Muscle of arm (tissue), 14 donors: ENCODE results near the gene DZANK1. TPM values are rescaled to one million over a fixed set of nuclear protein-coding genes. Genes with fewer than 3 reads are reported as not detected.
"Not testable (repeated sequence)": the region's sequence is repeated elsewhere in the genome, so short reads cannot be mapped to it uniquely, and the experiment has no call there.

ENCODE experiments used
- DNase-seq: peaks from one replicate; pipeline ENCODE4 v3.0.0-alpha.2; 2013
- long read RNA-seq, 11 donors: transcript quantifications; one replicate each; lab custom pipeline, GENCODE V29; 2026
- polyA plus RNA-seq, 12 donors: library from polyadenylated mRNA; unstranded; fragments of 120-200 nt; gene quantifications; one replicate each; pipeline ENCODE4 v1.2.1, GENCODE V29; 2013; ENCODE audit not compliant: insufficient read length in 12 of 12

Gene DZANK1
- 1 to 10 TPM in 10 of 12 donors, not detected in 2; 1.5 to 3.7 (median 2.3) TPM for polyA plus RNA-seq
- long read RNA-seq, donor 1, result 0 reads
- long read RNA-seq, donor 2, result 0 reads
- long read RNA-seq, donor 3, result 0 reads
- long read RNA-seq, donor 4, result 0 reads
- long read RNA-seq, donor 5, result 0 reads
- long read RNA-seq, donor 6, result 0 reads
- long read RNA-seq, donor 7, partial matches to known transcripts, result 7 of 7 reads
- long read RNA-seq, donor 7, other reads (novel, unspliced or antisense), result 0 of 7 reads
- long read RNA-seq, donor 8, result 0 reads
- long read RNA-seq, donor 9, result 0 reads
- long read RNA-seq, donor 10, result 0 reads
- long read RNA-seq, donor 11, result 0 reads

DNA sequence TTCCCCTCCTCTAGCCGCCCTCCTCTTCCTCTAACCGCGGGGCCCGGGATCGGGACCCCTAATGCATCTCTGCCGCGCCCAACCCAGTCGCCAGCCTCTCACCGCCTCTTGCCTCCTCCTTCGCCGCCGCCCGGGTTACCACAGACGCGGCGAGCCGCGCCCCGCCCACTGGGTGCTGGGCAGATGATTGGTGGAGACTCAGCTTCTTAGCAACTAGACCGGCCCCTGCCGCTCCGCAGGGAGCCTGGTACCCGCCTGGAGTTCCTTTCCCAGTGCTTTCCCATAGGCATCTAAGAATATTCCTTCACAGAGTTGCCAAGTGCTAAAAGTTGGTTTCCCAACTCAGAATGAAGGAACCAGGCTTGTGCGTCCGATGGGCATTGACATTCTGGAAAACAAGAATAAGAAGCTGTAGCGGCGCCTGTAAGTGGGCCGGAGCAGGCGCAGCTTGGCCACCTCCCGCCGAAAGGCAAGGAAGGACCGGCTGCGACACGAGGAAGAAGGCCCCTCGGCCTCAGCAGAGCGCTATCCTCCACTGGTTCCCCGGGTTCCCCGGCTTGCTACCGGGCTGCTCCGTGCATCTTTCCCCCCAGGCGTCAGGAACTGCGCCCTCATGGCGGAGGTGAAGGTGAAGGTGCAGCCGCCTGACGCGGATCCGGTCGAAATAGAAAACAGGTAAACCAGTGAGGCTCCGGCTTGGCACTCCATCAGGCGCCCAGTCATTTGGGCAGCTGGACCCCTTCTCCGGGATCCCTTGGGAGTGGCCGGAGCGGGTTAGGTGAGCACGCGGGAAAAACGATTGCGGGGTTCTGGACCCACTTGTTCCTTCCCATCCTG lies at the start of gene DZANK1, which contains the start of gene POLR3F:
TSS of gene DZANK1 (minus strand) at position 137 of the 837 bp plus-strand sequence. CDS start 1,672 bp downstream, outside the sequence.
TSS of gene POLR3F (plus strand) at position 497 of the 837 bp plus-strand sequence. CDS start at position 614, 117 bp downstream.
- DNase-seq, result peak; percentile 96

DNA sequence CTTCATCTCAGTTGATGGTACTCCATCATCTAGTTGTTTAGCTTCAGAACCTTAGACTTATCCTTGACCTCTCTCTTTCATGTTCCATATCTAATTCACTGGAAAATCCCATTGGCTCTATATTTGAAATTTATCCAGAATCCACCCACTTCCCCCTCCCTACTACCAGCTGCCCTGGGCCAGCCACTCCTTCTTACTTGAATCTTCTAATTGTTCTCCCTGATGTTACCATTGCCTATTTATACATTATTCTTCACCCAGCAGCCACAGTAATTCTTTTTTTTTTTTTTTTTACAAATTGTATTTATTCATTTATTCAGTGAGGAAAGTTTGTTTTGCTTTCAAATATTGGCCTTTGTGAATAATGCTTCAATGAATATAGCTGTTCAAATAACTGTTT lies 49.1 kb upstream of the DZANK1 start:
- DNase-seq, result no peak

DNA sequence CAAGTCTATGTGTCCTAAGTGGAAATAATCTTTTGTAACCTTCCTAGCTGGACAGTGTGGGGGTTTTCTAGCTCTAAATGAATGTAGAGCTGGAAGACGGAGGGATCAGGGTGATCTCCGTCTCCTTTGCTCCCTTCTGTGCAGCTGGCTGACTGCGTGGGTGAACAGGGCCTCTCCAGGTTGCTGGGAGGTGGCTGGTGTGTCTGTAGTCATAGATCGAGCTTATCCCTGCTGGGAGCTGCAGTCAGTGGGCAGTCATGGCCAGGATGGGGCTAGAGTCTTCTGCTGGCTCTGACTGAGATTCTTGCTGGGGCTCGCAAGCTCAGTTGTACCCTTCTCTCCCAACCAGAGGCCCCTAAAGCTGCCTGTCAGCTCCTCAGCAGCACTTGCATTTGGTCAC lies 47.3 kb upstream of the DZANK1 start:
- DNase-seq, result no peak

DNA sequence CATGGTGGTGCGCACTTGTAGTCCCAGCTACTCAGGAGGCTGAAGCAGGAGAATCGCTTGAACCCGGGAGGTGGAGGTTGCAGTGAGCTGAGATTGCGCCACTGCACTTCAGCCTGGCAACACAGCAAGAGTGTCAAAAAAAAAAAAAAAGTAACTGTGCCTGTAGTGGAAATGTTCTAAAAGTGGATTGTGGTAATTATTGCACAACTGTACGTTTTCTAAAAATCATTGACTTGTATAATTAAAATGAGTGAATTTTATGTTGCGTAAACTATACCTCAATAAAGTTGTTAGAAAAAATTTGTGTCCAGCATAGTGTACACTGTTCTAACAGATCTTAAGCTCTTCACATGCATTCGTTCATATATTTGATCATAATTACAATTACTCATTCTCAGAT lies 46.4 kb upstream of the DZANK1 start:
- no peak for DNase-seq

DNA sequence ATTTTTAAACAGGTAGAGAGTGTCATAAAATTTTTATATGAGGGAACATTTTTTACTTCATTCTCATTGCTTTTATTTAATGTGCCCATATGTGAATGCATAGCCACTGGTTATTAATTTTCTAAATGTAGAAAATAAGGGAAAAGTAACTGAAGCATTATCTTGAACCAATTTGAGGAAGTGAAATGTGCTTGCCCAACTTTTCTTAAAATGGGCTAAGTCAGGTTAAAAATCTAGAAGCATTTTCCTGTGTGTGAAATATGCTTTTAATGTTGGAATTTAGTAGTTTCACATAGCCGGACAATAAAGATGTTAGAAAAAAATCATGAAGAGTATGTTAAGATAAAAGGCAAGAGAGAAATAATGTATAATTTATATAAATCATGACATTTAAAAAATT lies 44.7 kb upstream of the DZANK1 start:
- DNase-seq, result no peak

DNA sequence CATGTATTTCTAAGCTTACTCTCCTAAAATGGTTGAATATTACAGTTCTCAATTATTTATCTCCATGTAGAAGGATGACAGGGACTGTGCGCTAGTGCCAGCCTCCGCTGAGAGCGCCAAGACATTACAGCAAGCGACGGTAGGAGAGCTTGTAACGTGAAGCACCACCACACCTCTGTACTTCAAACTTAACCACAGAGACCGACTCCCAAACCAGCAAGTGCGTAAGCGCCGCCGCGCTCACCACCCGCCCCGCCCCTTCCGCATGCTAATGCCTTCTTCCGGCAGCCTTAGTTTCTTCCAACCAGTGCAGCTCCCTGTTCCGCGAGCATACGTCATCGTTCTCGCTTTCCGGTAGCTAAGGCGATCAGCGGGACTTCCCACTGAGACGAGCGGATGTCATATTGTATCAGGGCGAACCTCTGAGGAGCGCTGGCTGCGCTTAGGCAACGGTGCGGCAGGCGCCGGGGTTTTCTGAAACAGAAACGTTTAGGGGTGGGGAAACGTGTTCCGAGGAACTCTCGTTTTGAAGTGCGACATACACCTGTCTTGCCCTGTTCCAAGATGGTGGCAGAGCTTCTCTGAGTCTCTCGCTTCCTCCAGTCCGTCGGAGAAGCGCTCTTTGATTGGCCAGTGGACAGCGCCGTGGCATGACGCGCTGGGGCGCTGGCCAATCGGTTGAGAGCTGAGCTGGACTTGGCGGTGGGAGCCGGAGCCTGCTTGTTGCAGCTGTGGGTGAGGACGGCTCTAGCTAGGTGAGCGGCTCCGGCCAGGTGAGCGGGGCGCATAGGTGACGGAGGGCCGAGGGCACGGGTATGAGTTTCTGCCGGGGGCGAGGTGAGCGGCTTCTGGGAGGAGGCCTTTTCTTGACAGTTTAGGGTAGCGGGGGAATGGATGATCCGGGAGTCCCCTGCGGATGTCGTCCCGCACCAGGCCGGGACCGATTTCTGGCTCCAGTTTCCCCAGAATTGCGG lies 40.7 kb upstream of the DZANK1 start, which contains the start of gene SEC23B:
TSS of gene SEC23B (plus strand) at position 723 of the 974 bp plus-strand sequence. CDS start 2,896 bp downstream, outside the sequence.
- peak; percentile 97 for DNase-seq

DNA sequence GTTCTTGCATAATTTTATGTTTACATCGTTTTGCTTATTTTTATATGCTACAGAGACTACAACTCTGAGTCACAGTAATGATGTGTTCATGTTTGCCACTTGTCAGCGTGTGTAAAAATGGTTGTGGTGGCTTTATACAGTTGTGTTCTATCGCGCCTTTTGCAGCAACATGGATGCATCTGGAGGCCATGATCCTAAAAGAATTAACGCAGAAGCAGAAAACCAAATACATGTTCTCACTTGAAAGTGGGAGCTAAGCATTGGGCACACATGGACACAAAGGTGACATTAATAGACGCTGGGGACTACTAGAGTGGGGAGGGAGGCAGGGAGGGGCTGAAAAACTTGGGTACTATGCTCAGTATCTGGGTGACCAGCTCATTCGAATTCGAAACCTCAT lies 39.9 kb upstream of the DZANK1 start:
- DNase-seq, result no peak

DNA sequence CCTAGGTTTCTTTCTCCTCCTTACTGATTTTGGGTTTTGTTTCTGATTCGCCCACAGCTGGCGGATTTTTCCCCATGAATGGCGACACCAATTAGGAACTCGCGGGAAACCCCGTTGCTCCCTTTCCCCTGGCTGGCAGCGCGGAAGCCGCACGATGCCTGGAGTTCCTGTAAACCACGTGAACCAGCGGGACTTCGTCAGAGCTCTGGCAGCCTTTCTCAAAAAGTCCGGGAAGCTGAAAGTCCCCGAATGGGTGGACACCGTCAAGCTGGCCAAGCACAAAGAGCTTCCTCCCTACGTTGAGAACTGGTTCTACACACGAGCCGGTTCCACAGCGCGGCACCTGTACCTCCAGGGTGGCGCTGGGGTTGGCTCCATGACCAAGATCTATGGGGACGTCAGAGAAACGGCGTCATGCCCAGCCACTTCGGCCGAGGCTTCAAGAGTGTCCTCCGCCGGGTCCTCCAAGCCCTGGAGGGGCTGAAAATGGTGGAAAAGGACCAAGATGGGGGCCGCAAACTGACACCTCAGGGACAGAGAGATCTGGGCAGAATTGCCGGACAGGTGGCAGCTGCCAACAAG lies 37.7 kb upstream of the DZANK1 start:
- no peak for DNase-seq

DNA sequence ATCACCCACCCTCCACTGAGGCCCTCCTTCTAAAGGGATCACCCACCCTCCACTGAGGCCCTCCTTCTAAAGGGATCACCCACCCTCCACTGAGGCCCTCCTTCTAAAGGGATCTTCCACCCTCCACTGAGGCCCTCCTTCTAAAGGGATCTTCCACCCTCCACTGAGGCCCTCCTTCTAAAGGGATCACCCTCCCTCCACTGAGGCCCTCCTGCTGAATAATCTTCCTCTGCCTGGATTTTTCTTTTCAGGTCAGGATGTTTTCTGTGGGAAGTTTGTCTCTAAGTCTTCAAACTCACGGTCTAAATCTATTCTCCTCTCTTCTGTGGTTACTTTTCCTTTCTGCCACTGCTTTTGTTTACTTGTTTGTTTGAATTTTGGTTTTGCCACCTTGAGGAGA lies 34.8 kb upstream of the DZANK1 start:
- not testable (repeated sequence) for DNase-seq

DNA sequence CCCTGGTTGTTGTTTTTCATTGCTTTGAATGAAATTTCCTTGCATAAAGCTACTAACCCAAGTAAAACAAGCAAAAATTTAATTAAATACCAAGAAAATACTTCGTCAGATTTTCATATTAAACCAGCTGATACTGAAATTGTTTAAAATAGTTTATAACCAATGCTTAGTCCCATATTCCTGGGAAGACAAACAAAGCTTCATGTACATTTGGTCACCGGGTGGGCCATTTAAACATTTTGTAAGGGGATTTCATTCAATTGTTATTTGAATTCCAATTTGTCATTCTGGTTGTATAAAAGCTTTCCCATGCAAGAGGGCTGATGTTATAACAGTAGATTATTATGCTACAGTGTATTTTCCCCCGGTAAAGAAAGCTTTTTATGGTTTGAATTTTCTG lies 30.8 kb upstream of the DZANK1 start:
- DNase-seq, result no peak

DNA sequence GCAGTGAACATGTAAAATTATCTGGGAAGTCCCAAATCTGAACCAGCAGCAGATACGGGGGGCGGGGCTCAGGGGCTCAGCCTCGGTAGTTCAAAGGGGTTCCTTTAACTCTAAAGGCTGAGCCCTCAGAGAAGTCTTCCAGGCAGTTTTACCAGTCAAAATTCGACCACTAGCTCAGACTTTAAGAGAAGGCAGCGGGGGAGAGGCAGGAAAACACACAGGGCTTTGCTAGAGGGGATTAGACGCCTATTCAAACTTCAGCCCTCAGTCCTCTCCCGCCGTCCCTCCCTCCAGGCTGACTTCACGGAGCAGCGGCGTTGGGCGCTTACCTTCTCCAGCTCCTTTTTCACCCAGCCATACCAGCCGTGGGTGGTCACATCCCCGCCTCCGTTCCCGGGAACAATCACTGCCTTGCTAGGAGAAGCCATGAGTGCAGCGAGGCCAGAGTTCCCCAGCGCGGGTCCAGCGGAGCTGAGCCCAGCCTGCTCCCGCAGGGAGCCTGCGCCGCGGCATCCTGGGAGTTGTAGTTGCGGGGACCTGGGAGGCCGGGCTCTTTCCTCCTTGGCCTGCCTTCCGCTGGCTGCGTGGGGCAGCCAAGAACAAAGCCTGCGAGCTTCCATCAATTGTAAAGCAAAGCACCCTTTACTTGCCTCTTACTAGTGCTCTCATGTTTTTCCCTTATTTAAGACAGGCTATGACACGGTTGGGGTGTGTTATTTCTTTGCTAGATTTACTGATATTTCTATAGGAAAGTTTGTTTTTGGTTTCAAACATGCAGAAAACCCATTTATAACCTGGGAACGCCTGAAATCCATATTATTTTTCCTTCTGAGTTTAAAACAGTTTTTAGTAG lies 30.1 kb upstream of the DZANK1 start, which contains the start of gene RBBP9:
TSS of gene RBBP9 (minus strand) at position 486 of the 853 bp plus-strand sequence. CDS start at position 428, 58 bp downstream.
- peak; percentile 89 for DNase-seq

DNA sequence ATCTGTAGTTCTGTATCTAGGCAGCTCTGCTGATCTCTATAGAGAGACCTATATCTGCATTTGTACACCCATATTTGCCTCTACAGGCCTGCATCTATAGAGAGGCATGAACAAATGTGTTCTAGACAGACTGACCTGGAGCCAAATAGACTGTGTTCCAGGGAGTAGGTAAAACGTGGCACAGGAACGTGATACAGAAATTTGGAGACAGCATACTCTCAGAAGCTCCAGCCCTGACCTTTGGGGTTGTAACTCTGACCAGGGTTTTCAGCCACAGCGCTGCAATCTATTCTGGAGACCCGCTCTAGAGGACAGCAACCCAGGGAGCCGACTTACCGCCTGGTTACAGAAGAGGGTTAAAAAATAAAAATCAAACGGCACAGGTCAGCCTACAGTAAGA lies 29.2 kb upstream of the DZANK1 start:
- DNase-seq, result no peak

DNA sequence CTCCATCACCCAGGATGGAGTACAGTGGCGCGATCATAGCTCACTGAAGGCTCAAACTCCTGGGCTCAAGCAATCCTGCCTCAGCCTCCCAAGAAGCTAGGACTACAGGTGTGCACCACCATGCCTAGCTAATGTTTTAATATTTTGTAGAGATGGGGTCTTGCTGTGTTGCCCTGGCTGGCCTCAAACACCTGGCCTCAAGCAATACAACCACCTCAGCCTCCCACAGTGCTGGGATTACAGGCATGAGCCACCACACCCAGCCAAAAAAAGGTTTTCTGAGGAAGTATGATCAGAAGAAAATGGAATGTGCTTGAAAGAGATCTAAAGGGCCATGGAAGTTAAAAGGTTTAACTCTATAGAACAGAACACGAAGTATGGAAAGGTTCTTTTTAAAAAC lies 21.5 kb upstream of the DZANK1 start:
- no peak for DNase-seq

DNA sequence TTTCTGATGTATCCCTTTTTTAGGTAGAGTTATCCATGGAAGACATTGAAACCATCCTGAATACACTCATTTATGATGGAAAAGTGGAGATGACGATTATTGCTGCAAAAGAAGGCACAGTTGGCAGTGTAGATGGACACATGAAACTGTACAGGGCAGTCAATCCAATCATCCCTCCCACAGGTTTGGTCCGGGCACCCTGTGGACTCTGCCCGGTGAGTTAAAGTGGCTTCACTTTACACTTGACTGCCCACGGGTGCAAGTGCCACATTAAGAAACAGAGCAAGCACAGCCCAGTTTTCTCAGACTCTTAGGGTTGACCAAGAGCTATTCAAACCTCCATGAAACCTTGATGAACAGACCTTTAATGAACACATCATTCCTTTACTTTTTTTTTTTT lies 14.8 kb upstream of the DZANK1 start:
- no peak for DNase-seq

DNA sequence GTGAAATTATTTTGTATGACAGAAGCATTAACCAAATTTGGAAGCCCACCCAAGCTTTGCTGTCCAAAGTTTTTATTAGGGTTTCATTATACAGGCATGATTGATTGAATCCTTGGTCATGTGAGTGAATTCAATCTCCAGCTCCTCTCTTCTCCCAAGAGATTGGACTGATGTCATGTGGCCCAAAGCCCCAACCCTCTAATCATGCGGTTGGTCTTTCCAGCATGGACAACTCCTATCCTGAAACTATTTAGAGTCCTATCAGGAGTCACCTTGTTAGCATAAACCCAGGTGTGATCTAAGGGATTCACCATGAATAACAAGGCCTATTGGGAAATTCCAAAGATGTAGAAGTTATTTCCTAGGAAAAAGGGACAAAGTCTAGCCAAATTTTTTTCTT lies 11.0 kb upstream of the DZANK1 start:
- DNase-seq, result no peak

DNA sequence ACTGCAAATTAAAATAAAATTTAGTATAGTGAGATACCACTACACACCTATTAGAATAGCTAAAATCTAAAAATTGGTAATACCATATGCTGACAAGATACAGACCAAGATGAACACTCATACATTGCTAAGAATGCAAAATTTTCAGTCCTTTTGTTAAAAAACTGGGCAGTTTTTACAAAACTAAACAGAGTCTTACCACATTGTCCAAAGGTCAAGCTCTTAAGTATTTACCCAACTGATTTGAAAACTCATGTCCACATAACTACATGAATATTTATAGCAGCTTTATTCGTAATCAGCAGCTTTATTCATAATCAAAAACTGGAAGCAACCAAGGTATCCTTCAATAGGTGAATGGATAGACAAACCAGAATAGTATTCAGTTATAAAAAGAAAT lies 10.4 kb upstream of the DZANK1 start:
- DNase-seq, result no peak

DNA sequence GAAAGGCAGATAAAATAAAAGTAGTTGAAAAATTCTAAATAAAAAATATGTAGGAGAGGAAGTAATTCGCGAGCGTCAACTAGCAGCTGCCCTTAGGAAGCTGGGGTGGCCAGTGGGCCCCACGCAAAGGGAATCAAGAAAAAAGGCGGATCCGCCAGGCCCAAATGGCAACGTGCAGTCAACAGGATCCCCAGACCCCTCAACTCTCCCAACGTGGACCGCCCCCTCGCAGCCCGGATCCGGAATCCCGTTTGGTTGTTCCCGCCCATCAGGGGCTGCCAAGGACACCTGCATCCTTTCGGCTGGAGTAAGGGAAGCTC lies 296 bp downstream of the DZANK1 start:
- no peak for DNase-seq

DNA sequence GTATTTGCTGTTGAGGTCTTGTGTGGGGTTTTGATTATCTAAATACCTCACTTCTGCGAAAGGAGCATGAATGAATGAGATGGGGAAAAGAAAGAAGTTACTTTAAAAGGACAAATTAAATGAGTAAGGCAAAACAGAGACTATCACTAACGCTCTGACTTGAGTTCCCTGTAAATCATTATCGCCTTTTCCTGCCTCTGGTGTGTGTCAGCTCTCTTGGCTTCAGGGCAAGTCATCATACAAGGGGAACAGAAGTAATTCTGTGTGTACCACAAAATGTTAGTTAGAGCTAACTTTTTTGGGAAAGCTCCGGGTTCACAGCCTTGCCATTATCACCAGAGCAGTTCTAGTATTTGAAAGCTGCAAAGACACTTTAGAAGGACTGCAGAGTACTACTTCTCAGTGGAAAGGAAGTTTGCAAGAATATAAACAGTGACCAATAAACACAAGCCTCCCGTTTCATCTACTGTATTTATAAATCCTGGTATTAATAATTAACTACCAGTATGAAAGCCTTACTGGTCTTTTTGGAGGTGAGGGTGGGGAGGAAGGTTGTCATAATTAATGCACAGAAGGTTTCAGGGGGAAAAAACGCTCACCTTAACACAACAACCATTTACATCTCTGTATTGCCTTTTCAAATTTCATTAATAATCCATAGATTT lies 1.2 kb downstream of the DZANK1 start:
- DNase-seq, result no peak

DNA sequence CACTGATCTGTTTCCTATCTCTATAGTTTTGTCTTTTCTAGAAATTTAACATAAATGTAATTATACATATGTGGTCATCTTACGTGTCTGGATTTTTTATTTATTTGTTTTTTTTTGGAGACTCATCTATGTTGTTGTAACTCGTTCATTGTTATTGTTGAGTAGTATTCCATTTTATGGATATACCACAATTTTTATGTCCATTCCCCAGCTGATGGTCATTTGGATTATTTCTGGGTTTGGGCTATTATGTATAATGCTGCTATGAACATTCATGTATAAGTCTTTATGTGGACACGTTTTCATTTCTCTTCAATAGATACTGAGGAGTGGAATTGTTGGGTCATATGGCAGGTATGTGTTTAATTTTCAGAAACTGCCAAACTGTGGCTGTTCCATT lies 10.2 kb downstream of the DZANK1 start:
- DNase-seq, result no peak

DNA sequence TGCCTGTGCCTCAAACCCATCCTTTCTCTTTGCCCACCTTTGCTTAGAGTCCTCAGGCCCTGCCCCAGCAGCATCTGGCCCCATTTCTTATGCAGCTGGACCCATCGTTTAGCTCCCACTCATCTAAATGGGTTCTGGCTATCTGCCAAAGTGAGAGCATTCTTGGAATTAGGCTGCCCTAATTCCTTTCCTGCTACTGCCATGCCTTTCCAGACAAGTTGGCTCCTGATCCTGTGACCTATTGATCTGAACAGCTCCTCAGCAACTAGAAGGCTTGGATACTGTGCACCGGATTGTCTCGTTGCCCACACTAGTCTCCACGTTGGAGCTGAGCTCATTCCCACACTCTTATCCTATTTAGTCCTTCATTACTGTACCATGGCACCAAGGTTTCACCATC lies 22.9 kb downstream of the DZANK1 start:
- no peak for DNase-seq
